Sigmoid colon (tissue), 4 donors: ENCODE measurements around the gene RAG1.

Source experiments
- CTCF ChIP-seq, 4 experiments: fragments of 450-650 bp in 3 of 4; fragments of 200-600 bp in 1 of 4; IDR thresholded peaks; one replicate each; pipeline ENCODE4 v1.5.1; 2016 to 2019; ENCODE audit warnings: antibody characterized with exemption in 4 of 4, mild to moderate bottlenecking in 3 of 4, moderate library complexity in 2 of 4
- EP300 ChIP-seq, 4 donors: sonication (generic); formaldehyde crosslinking; IDR thresholded peaks; one replicate each; pipeline ENCODE4 v1.6.1; 2017; ENCODE audit warnings: antibody characterized with exemption in 4 of 4
- POLR2A ChIP-seq, 2 donors: fragments of 450-650 bp; IDR thresholded peaks; one replicate each; pipeline ENCODE4 v1.6.1; 2016; ENCODE audit warnings: antibody characterized with exemption in 2 of 2, mild to moderate bottlenecking in 2 of 2, moderate library complexity in 2 of 2

DNA sequence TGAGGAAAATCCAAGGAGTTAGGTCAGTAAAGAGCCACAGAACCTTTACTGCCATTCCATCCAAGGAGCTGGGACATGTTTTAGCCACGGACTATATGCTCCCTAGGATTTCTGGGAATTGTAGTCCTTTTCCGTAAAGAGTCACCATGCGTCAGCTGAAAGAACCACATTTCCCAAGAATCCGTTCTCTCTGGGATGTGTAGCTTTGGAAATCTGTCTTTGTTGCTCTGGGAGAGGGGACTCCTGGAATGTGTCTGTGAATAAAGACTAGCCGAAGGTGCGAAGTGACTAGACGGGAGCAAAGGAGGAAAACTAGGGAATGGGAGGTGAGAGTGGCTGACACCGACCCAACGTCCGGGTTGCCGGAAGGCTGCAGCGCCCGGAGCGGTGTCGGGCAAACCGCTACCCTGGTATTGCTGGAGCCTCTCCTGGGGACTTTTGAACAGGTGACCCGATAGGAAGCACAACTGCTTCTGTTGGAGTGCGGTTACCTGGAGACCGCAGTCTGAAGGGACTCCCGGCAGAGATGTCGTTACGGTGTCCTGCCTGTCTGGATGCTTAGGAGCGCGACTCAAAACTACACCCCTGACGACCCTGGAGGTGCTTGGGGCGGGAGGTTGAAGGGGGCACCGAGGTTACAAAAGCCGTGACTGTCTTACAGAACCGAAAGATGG is 26.6 kb downstream of the RAG1 start, which contains the start of gene IFTAP:
- TF ChIP-seq CTCF (IDR thresholded peaks at IDR 0.05) (no peak), EP300 (IDR thresholded peaks at IDR 0.05) (no peak), POLR2A (IDR thresholded peaks at IDR 0.05) (no peak)
